ENCODE measurements around the gene CRABP1.

DNA sequence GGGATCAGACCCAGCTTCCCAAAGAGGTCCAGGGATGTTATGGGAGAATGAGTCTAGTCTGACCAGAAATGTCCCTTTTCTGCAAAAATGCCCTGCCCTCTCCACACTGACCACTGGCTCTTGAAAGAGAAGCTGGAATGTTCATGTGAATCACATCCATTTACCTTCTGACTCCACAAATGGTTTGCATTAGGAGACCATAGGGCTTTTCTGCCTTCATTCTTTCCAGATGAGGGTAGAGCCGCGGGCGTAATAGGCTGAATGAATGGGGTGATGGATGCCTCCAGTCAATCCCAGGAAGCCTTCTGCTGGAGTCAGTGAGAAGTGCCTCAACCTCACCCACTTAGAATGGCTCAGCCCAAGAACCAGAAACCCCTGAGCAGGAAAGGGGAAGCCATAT, 50.7 kb downstream of the CRABP1 start:
- TF ChIP-seq ZNF274 (IDR thresholded peaks at IDR 0.05; ENCODE audit: low read depth, low read length), result no peak
- TF ChIP-seq YY1 (IDR thresholded peaks at IDR 0.05; ENCODE audit: insufficient read depth, insufficient read length), result no peak
